Eye (tissue), 1 donor: ENCODE data around the gene WNT11.

Experiments
- DNase-seq: peaks from one replicate; pipeline ENCODE4 v3.0.0-alpha.2; 2015

Gene WNT11

GRCh38 chr11:76217653-76218160 is 11.4 kb upstream of the WNT11 start:
- DNase-seq = no peak

- DNase-seq = no peak
These were observed 10.4 kb upstream of the WNT11 start for GRCh38 chr11:76216536-76217325.

- DNase-seq = no peak
These were observed 9.6 kb upstream of the WNT11 start for GRCh38 chr11:76215941-76216340.

- DNase-seq = no peak
These were observed 8.8 kb upstream of the WNT11 start for GRCh38 chr11:76214968-76215548.

- no peak for DNase-seq
These were observed 7.9 kb upstream of the WNT11 start for GRCh38 chr11:76214186-76214585.

GRCh38 chr11:76212086-76213035 is 6.1 kb upstream of the WNT11 start:
- no peak for DNase-seq

- DNase-seq = no peak
These were observed 4.9 kb upstream of the WNT11 start for GRCh38 chr11:76210931-76211851.

- DNase-seq = peak; percentile 83
These were observed 4.0 kb upstream of the WNT11 start for GRCh38 chr11:76209973-76210930.

- peak; percentile 63 for DNase-seq
These were observed 3.2 kb upstream of the WNT11 start for GRCh38 chr11:76209375-76209972.

GRCh38 chr11:76208438-76209374 is 2.4 kb upstream of the WNT11 start:
- DNase-seq = peak; percentile 90

- DNase-seq = peak; percentile 93
These were observed 1.5 kb upstream of the WNT11 start for GRCh38 chr11:76207642-76208401.

GRCh38 chr11:76206077-76206326 is 300 bp downstream of the WNT11 start:
- no peak for DNase-seq

GRCh38 chr11:76205252-76206076 is 838 bp downstream of the WNT11 start:
- no peak for DNase-seq

- no peak for DNase-seq
These were observed 2.4 kb downstream of the WNT11 start for GRCh38 chr11:76203937-76204336.

GRCh38 chr11:76203131-76203925 is 3.0 kb downstream of the WNT11 start:
- DNase-seq = no peak

- no peak for DNase-seq
These were observed 4.5 kb downstream of the WNT11 start for GRCh38 chr11:76201672-76202412.
